ENCODE results near the gene KCTD12. TPM values are rescaled to one million over a fixed set of nuclear protein-coding genes. Genes with fewer than 3 reads are reported as not detected.
"Not testable (repeated sequence)": the region's sequence is repeated elsewhere in the genome, so short reads cannot be mapped to it uniquely, and the experiment has no call there.

KCTD12 gene
- total RNA-seq: 8.7 and 37.5 TPM in 2 replicates

DNA sequence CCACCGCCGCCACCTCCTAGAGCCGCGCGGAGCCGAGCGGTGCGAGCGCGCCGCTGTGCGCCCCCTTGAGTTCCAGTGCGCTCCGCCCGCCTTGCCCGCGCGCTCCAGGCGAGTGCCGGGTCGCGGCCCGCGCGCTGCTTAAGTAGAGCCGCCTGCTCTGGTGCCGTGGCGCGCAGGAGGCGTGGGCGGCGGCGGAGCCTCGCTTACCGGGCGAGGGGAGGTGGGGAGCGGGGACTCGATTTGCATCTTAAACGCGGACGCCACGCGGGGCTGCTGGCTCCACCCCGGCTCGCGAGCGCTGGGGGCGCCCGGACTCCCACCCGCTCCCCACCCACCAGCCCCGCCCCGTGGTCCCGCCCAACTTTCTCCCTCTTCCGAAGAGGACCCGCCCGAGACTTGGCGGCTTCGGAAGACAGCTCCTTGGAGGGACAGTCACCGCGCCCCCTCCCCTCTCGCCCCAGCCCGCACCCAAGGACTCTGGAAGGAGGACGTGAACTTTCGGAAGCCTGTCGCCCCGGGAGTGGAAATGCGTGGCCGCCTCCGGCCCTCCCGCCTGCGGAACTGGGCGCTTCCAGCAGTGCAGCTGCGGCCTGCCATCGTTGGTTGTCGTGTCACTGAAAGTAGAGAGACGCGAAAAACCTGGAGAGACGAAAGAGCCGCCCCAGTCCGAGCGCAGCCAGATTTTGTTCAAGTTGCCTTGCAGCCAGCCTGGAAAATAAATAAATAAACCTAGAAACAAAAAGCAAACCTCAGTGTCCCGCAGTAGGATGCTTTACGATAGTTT lies at the start of gene KCTD12:
Gene KCTD12 (minus strand): TSS at position 114 of the 784 bp plus-strand sequence. CDS start 257 bp downstream, outside the sequence.
- DNase-seq (ENCODE audit: low read depth): no peak

GRCh38 chr13:76934671-76935070 lies 48.5 kb upstream of the KCTD12 start:
- no peak for DNase-seq (ENCODE audit: low read depth)

GRCh38 chr13:76932076-76932475 lies 45.9 kb upstream of the KCTD12 start:
- no peak for DNase-seq (ENCODE audit: low read depth)

GRCh38 chr13:76929851-76930374 lies 43.7 kb upstream of the KCTD12 start:
- DNase-seq (ENCODE audit: low read depth): no peak

- no peak for DNase-seq (ENCODE audit: low read depth)
Measured at GRCh38 chr13:76929320-76929719, 43.1 kb upstream of the KCTD12 start.

DNA sequence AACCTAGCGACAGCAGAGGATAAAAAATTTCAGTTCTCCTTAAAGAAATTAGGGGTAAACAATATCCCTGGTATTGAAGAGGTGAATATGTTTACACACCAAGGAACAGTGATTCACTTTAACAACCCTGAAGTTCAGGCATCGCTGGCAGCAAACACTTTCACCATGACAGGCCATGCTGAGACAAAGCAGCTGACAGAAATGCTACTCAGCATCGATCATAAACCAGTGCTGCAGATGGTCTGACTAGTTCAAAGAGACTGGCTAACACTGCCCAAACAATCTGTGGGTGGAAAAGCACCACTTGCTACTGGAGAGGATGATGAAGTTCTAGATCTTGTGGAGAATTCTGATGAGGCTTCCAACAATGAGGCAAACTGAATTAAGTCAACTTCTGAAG lies 42.3 kb upstream of the KCTD12 start:
- no peak for DNase-seq (ENCODE audit: low read depth)

- DNase-seq (ENCODE audit: low read depth): no peak
Measured at GRCh38 chr13:76927955-76928354, 41.8 kb upstream of the KCTD12 start.

- DNase-seq (ENCODE audit: low read depth): no peak
Measured at GRCh38 chr13:76925115-76925514, 38.9 kb upstream of the KCTD12 start.

DNA sequence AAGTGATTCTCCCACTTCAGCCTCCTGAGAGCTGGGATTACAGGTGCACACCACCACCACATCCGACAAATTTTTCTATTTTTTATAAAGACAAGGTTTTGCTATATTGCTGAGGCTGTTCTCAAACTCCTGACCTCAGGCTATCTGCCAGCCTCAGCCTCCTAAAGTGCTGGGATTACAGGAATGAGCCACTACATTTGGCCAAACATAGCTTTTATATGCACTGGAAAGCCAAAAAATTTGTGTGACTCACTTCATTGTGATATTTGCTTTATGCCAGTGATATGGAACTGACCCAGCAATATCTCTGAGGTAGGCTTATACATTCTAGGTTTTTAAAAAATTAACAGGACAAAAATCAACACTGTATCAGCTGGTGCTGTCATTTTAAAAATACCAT lies 35.3 kb upstream of the KCTD12 start:
- no peak for DNase-seq (ENCODE audit: low read depth)

- DNase-seq (ENCODE audit: low read depth): peak; percentile 89
Measured at GRCh38 chr13:76917755-76918481, 31.7 kb upstream of the KCTD12 start.

GRCh38 chr13:76917095-76917494 lies 30.9 kb upstream of the KCTD12 start:
- DNase-seq (ENCODE audit: low read depth): no peak

GRCh38 chr13:76913898-76914297 lies 27.7 kb upstream of the KCTD12 start:
- DNase-seq (ENCODE audit: low read depth): no peak

GRCh38 chr13:76912476-76912875 lies 26.3 kb upstream of the KCTD12 start:
- no peak for DNase-seq (ENCODE audit: low read depth)

DNA sequence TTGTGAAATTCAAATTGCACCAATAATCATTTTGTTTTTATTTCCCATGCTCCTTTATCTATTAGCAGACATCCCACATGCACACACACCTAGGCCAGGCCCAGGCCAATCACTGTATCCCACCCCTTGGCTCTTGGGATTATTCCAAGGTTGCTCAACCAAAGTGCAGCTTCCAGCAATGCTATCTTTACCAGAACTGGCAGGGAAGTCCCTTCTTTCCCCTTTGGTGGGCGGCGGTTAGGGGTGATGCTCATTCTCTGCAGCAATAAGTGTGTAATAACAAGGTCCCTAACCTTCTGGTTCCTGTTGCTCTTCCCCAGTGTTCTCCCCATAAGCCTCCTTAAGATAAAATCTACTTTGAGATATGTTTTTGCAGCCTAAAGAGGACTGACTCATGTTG lies 18.3 kb upstream of the KCTD12 start:
- DNase-seq (ENCODE audit: low read depth): no peak

DNA sequence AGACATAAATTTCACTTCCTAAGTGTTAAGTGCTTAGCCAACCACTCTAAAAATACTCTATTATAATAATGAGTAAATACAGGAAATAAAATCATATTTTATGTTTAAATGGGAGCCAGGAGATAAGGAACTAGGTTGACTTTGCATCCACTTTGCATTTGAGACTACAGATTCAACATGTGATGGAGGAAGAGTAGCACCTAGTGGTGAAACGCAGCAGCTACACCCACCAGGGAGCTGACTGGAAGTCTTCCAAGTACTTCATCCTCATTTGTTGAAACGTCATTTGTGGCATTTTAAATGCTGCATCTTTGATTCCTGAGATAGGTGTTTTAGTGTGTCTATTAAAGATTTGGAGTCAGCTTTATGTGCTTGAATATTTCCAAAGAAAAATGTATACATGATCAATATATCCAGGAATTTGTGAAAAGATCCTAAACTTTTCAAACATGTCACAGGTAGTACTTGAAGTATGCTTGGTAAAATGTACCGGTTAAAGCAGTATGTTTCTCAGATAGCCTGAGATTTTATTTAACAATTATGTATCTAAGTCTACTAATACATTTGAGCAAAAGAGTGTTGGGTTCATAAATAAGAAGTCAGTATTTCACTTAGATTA lies 17.4 kb upstream of the KCTD12 start:
- peak; percentile 71 for DNase-seq (ENCODE audit: low read depth)

DNA sequence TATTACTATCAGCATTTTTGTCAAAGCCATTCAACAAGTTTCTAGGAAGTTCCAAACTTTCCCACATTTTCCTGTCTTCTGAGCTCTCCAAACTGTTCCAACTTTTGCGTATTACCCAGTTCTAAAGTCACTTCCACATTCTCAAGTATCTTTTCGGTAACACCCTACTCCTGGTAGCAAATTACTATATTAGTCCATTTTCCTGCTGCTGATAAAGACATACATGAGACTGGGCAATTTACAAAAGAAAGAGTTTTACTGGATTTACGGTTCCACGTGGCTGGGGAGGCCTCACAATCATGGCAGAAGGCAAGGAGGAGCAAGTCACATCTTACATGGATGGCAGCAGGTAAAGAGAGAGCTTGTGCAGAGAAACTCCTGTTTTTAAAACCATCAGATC lies 12.9 kb upstream of the KCTD12 start:
- not testable (repeated sequence) for DNase-seq (ENCODE audit: low read depth)

- not testable (repeated sequence) for DNase-seq (ENCODE audit: low read depth)
Measured at GRCh38 chr13:76897171-76897570, 11.0 kb upstream of the KCTD12 start.

DNA sequence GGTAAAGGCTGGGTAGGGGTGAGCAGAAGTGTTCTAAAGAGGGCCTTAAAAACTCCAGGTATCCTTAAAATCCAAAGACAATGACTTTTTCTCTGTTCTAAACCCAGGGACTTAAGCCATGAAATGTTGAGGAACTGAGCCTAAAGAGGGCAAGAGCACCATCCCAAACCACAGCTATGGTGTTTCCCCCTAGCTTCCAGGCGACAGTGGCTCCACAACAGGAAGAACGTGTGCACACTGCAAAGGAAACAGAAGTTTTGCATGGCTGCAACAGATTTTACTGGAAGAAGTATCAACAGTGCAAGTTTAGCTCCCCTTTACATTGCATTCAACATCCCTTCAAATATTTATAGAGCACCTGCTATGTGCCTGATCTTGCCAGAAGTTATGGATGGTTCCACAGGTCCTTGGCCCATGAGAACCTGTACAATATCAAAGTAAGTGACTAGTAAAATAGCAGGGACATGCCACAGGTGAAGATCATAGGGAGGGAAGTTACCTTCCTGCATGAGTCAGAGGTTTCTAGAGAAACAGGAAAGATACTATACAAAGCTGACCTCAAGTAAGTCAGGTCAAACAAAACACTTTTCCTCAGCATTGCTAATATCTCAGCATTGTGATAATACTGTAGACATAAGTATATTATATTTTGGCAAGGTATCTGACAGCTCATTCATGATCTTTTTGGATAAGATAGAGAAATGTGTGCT lies 8.4 kb upstream of the KCTD12 start:
- DNase-seq (ENCODE audit: low read depth): no peak

DNA sequence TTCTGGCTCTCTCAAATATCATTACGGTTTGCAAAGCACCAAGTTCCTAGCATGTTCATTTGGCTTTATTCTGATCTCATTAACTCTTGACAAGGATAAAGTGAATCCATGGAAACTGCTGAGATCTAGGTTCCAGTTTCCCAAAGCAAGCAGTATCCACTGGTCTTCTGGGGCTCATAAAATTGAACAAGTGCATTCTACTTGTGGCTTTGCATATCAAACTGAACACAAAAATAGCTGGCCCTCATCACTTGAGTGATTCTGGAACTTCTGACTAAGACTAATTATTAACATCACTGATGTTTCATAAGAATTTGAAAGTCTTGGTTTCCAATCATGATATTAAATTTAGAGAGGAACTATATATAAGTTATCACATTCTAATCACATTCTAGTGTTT lies 6.3 kb upstream of the KCTD12 start:
- peak; percentile 54 for DNase-seq (ENCODE audit: low read depth)

GRCh38 chr13:76890021-76890420 lies 3.8 kb upstream of the KCTD12 start:
- DNase-seq (ENCODE audit: low read depth): no peak

- no peak for DNase-seq (ENCODE audit: low read depth)
Measured at GRCh38 chr13:76889254-76889653, 3.0 kb upstream of the KCTD12 start.

DNA sequence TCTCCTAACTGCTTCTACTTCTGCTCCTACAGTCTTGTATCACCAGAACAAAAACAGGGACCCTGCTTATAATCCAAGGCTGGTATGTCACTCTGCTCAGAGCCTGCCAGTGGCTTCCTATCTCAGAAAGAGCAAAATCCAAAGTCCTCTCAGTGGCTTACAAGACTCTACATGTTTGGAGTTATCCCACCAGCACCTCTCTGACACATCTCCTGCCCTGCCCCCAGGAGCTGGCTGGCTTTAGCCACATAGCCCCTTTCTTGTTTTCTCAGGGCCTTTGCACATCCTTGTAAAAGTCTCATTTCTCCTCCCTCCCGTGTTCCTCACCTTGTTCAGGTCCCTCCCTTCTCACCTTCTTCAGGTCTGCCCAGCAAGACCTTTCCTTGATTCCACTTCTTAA lies 2.2 kb upstream of the KCTD12 start:
- DNase-seq (ENCODE audit: low read depth): no peak
